DMS79 (cell line): Measurements from ENCODE around the gene GP9.
A peak's percentile ranks its signal among the peaks of the same experiment; 100 is the strongest.
"Not testable (repeated sequence)": the region's sequence is repeated elsewhere in the genome, so short reads cannot be mapped to it uniquely, and the experiment has no call there.

Source experiments
- DNase-seq: peaks from one replicate; lab custom pipeline; 2025; lab: John Stamatoyannopoulos, UW

The GP9 gene

GRCh38 chr3:129050556-129051295, 9.9 kb upstream of the GP9 start:
- no peak for DNase-seq

GRCh38 chr3:129051871-129052340, 8.7 kb upstream of the GP9 start:
- no peak for DNase-seq

- DNase-seq = peak; percentile 32
Observed at GRCh38 chr3:129052675-129053074, 7.9 kb upstream of the GP9 start.

GRCh38 chr3:129054605-129055104, 5.9 kb upstream of the GP9 start:
- DNase-seq = no peak

- DNase-seq = no peak
Observed at GRCh38 chr3:129056451-129057173, 4.0 kb upstream of the GP9 start.

GRCh38 chr3:129057249-129057648, 3.3 kb upstream of the GP9 start:
- DNase-seq = no peak

- no peak for DNase-seq
Observed at GRCh38 chr3:129058441-129059200, 2.0 kb upstream of the GP9 start.

- no peak for DNase-seq
Observed at GRCh38 chr3:129059311-129059958, 1.1 kb upstream of the GP9 start.

GRCh38 chr3:129061023-129061887, 676 bp downstream of the GP9 start:
- DNase-seq = no peak

- no peak for DNase-seq
Observed at GRCh38 chr3:129061888-129062834, 1.6 kb downstream of the GP9 start.

GRCh38 chr3:129063091-129063640, 2.6 kb downstream of the GP9 start:
- no peak for DNase-seq

GRCh38 chr3:129063841-129064482, 3.4 kb downstream of the GP9 start:
- DNase-seq = no peak

GRCh38 chr3:129065016-129065719, 4.6 kb downstream of the GP9 start:
- DNase-seq = no peak

GRCh38 chr3:129065720-129066073, 5.1 kb downstream of the GP9 start:
- no peak for DNase-seq

GRCh38 chr3:129067719-129068118, 7.1 kb downstream of the GP9 start:
- DNase-seq = not testable (repeated sequence)

GRCh38 chr3:129068291-129068886, 7.8 kb downstream of the GP9 start:
- DNase-seq = no peak

GRCh38 chr3:129069313-129070085, 8.9 kb downstream of the GP9 start:
- not testable (repeated sequence) for DNase-seq
